ENCODE data around the gene ANKS6.
A peak's percentile ranks its signal among the peaks of the same experiment; 100 is the strongest.

DNA sequence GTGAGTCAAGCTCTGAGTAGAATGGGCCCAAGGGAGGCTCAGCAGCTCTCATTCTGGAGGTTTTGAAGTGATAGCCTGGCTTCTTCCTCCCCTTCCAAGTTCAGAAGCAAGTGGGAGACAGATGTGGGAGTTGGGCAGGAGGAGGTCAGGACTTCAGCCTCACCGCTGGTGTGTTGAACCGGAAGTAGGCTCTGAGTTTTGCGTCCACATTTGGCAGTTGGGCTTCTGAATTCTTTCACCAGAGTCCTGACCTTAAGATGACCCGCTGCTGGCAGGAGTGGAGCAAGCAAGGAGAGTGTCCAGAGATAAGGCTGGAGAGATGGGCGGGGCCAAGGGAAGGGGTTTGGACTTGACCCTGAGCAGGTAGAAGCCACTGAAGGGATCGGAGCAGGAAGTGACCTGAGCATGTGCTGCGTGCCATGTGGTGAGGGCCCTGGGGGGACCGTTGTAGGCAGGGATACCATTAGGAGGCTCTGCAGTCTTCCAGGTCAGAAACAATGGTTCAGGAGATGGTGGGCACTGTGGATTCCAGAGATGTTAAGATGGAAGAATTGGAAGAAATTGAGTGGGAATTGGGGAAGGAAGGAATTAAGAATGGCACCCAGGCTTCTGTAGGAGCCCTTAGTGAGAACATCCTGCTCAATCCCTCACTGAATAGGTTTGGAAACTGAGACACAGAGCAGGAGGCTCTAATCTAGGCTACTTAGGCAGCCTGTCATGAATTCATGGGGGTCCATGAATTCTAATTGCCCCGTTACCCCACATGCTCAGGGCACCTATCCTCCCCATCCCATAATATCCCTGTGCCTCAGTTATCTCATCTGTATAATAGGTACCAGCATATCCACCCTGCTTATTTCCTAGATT, 37.0 kb upstream of the ANKS6 start:
- TF ChIP-seq, protein P1, sequence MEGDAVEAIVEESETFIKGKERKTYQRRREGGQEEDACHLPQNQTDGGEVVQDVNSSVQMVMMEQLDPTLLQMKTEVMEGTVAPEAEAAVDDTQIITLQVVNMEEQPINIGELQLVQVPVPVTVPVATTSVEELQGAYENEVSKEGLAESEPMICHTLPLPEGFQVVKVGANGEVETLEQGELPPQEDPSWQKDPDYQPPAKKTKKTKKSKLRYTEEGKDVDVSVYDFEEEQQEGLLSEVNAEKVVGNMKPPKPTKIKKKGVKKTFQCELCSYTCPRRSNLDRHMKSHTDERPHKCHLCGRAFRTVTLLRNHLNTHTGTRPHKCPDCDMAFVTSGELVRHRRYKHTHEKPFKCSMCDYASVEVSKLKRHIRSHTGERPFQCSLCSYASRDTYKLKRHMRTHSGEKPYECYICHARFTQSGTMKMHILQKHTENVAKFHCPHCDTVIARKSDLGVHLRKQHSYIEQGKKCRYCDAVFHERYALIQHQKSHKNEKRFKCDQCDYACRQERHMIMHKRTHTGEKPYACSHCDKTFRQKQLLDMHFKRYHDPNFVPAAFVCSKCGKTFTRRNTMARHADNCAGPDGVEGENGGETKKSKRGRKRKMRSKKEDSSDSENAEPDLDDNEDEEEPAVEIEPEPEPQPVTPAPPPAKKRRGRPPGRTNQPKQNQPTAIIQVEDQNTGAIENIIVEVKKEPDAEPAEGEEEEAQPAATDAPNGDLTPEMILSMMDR (IDR thresholded peaks at IDR 0.05), result no peak
- peak in 1 of 3 donors; percentile 66 for TF ChIP-seq POLR2AphosphoS5 (IDR thresholded peaks at IDR 0.05)

Data from stomach (tissue), 4 donors.